Mesangial cell (primary cell): ENCODE results near the gene HYAL2. TPM values are rescaled to one million over a fixed set of nuclear protein-coding genes. Genes with fewer than 3 reads are reported as not detected.

Experiments
- total RNA-seq: library from RNA; depleted of rRNA; stranded (reverse); fragments of >200 nt; gene quantifications from 2 replicates; pipeline ENCODE4 v1.2.3, GENCODE V29; 2015

The HYAL2 gene
- total RNA-seq, 1 donor from 2014 or later, result 163 TPM

Other genes starting within 250 kb of the HYAL2 start
- gene RBM5, start 233.8 kb downstream of the HYAL2 start, total RNA-seq, result 48.1 and 64.3 TPM in 2 replicates
- gene SEMA3F, start 167.4 kb downstream of the HYAL2 start, total RNA-seq, result 23.8 and 42.1 TPM in 2 replicates
- gene GNAT1, start 131.1 kb downstream of the HYAL2 start, total RNA-seq, result not detected in 2 replicates
- gene SLC38A3, start 117.5 kb downstream of the HYAL2 start, total RNA-seq, result 0.51 TPM in 1 of 2 replicates, not detected in the other
- gene GNAI2, start 86.5 kb downstream of the HYAL2 start, total RNA-seq, result 258 and 294 TPM in 2 replicates
- 7.8 and 49.4 TPM in 2 replicates for gene SEMA3B, start 53.6 kb downstream of the HYAL2 start, total RNA-seq
- not detected in 2 replicates for gene LSMEM2, start 43.7 kb downstream of the HYAL2 start, total RNA-seq
- gene IFRD2, start 30.3 kb downstream of the HYAL2 start, total RNA-seq, result 55.1 and 154 TPM in 2 replicates
- 4.4 and 9.3 TPM in 2 replicates for gene HYAL3, start 23.3 kb downstream of the HYAL2 start, total RNA-seq
- 12.7 and 17.0 TPM in 2 replicates for gene NAA80, start 23.3 kb downstream of the HYAL2 start, total RNA-seq
- 1.1 and 1.5 TPM in 2 replicates for gene HYAL1, start 19.2 kb downstream of the HYAL2 start, total RNA-seq
- gene TUSC2, start 5.5 kb upstream of the HYAL2 start, total RNA-seq, result 31.3 and 33.0 TPM in 2 replicates
- gene RASSF1, start 18.1 kb upstream of the HYAL2 start, total RNA-seq, result 15.8 and 23.1 TPM in 2 replicates
- gene ZMYND10, start 23.0 kb upstream of the HYAL2 start, total RNA-seq, result 2.1 and 3.9 TPM in 2 replicates
- 21.0 and 25.4 TPM in 2 replicates for gene NPRL2, start 28.0 kb upstream of the HYAL2 start, total RNA-seq
- 30.5 and 38.3 TPM in 2 replicates for gene CYB561D2, start 28.1 kb upstream of the HYAL2 start, total RNA-seq
- gene TMEM115, start 36.8 kb upstream of the HYAL2 start, total RNA-seq, result 61.4 and 80.4 TPM in 2 replicates
- gene CACNA2D2, start 180.9 kb upstream of the HYAL2 start, total RNA-seq, result 0.16 and 1.1 TPM in 2 replicates
- 8.1 and 13.7 TPM in 2 replicates for gene C3orf18, start 245.0 kb upstream of the HYAL2 start, total RNA-seq
- 11.4 and 15.1 TPM in 2 replicates for gene HEMK1, start 246.8 kb upstream of the HYAL2 start, total RNA-seq